Right atrium auricular region (tissue), 2 donors: ENCODE data around the gene TUSC7. TPM values are rescaled to one million over a fixed set of nuclear protein-coding genes. Genes with fewer than 3 reads are reported as not detected.

Experiments used
- DNase-seq: peaks from one replicate; pipeline ENCODE4 v3.0.0-alpha.2; 2019; ENCODE audit warnings: low spot score
- H3K27ac ChIP-seq, 2 donors: fragments of 200-600 bp; sonication (generic); 1 replicate in 1 of 2; 2 replicates in 1 of 2; pipeline ENCODE4 v1.5.1; 2016 to 2019
- H3K27me3 ChIP-seq, 2 donors: fragments of 200-600 bp; sonication (generic); one replicate each; pipeline versions ENCODE4 v1.5.1 to v1.6.0; 2017 to 2019
- H3K36me3 ChIP-seq: fragments of 200-600 bp; sonication (generic); one replicate; pipeline ENCODE4 v1.5.1; 2016
- H3K4me1 ChIP-seq, 2 donors: fragments of 200-600 bp; sonication (generic); one replicate each; pipeline versions ENCODE4 v1.5.1 to v1.6.0; 2017 to 2019
- H3K4me3 ChIP-seq, 2 donors: fragments of 200-600 bp; sonication (generic); 1 replicate in 1 of 2; 2 replicates in 1 of 2; pipeline ENCODE4 v1.5.1; 2017 to 2019; ENCODE audit warnings: mild to moderate bottlenecking in 1 of 2, moderate library complexity in 1 of 2
- H3K9me3 ChIP-seq, 2 donors: fragments of 200-600 bp; sonication (generic); one replicate each; pipeline ENCODE4 v1.5.1; 2019
- total RNA-seq, 2 donors: library from RNA; depleted of rRNA; stranded (reverse); fragments of >200 nt; gene quantifications; one replicate each; pipeline ENCODE4 v1.1.0, GENCODE V29; 2016
- TF ChIP-seq, protein P1 (sequence below), 2 donors: fragments of 200-600 bp; sonication (generic); IDR thresholded peaks; one replicate each; pipeline ENCODE4 v1.5.1; 2019; ENCODE audit warnings: antibody characterized with exemption in 2 of 2

Gene TUSC7
- total RNA-seq, result not detected

DNA sequence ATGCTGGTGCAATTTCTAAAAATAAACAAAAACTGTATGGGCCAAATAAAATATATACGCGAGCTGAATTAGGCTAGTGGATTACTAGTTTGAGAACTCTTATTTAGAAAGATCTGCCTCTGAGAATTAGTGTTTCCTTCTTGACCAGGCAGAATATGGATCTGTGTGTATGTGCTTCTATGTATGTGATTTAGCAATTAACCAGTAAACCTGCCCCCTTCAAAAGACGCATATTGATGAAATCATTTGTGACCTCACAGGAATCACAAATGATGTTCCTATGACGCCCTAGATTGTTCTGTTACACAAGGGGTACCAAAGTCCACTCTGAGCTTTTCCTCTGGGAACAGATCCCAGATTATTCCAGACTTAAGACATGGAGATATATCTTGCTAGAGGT, at the start of gene TUSC7:
TUSC7 (plus strand) TSS at position 301 of the 400 bp plus-strand sequence.
- DNase-seq, result no peak

DNA sequence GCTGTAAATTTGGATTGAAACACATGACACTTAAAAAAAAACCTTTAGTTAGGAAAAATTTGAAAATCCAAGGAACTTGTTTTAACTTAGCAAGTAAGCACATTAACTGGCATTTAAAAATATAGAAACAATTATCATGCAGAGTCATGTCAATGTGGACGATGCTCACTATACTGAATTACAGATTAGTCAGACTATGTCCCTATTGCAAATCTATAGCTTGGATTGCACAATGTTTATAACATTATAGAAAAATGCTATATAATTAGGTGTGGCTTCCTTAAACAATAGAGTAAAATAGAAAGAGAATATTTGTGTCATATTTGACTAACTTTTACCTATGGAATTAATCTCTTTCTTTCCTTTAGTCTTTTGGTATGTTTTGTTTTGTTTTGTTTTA, 48.4 kb upstream of the TUSC7 start:
- Histone ChIP-seq H3K36me3 (no peaks in the 10 kb centered on the region), H3K27me3 (no peaks in the 10 kb centered on the region), H3K4me1 (no peaks in the 10 kb centered on the region), H3K9me3 (no peaks in the 10 kb centered on the region), H3K27ac (no peak overlapping the region), H3K4me3 (no peak overlapping the region)
- TF ChIP-seq, protein P1, sequence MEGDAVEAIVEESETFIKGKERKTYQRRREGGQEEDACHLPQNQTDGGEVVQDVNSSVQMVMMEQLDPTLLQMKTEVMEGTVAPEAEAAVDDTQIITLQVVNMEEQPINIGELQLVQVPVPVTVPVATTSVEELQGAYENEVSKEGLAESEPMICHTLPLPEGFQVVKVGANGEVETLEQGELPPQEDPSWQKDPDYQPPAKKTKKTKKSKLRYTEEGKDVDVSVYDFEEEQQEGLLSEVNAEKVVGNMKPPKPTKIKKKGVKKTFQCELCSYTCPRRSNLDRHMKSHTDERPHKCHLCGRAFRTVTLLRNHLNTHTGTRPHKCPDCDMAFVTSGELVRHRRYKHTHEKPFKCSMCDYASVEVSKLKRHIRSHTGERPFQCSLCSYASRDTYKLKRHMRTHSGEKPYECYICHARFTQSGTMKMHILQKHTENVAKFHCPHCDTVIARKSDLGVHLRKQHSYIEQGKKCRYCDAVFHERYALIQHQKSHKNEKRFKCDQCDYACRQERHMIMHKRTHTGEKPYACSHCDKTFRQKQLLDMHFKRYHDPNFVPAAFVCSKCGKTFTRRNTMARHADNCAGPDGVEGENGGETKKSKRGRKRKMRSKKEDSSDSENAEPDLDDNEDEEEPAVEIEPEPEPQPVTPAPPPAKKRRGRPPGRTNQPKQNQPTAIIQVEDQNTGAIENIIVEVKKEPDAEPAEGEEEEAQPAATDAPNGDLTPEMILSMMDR (IDR thresholded peaks at IDR 0.05), result no peak
- no peak for DNase-seq

More for the DNA sequence above, at the start of gene TUSC7:
- Histone ChIP-seq H3K9me3 (no peaks in the 10 kb centered on the region), H3K36me3 (no peaks in the 10 kb centered on the region), H3K27ac (no peak within 1 kb of the TSS), H3K27me3 (no peaks in the 10 kb centered on the region), H3K4me3 (no peak within 1 kb of the TSS), H3K4me1 (no peaks in the 10 kb centered on the region)
- TF ChIP-seq, protein P1 (IDR thresholded peaks at IDR 0.05), result no peak

DNA sequence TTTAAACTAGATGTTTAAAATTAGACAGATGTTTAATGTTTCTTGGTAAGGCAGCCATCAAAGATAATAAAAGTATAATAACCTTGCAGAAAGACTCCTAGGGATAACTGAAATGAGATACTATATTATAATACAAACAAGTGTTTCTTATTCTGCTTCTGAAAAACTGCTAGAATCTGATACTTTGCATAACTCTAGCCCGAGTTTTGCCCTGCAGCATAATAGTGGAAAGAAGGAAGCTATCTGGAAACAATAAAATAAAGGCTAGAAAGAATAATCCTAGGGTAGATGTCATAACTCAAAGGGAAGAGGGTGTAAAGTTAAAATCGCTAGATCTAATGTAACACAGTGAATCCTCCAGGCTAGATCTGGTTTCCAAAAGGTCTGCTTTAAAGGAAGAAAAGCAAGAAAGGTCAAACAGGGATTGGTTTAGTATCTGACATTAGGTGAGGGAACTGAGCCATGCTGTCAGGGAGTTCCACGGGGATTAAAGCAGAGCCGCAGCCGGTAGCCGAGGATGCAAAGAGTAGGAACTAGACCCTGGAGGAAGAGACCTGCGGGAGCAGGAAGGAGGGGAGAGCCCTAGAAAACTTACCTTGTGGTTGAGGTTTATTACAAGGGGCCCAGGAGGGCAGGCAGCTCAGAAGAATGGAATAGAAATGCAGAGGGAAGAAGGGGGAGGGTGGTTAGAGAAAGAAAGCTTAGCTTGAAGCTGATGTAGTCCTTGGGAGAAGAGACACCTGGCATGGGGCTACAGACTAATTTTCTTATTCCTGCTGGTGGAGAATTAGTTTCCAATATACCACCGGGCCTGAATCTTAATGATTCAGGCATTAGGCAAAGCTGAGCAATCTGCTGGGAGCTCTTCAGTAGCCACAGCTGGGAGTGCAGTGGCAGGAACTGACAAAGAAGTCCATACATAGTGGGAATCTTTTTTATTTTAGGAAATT, 46.1 kb upstream of the TUSC7 start:
- TF ChIP-seq, protein P1 (IDR thresholded peaks at IDR 0.05), result no peak
- H3K4me1 ChIP-seq, result no peaks in the 10 kb centered on the region
- no peaks in the 10 kb centered on the region for H3K36me3 ChIP-seq
- H3K4me3 ChIP-seq, result no peak overlapping the region
- no peak overlapping the region for H3K27ac ChIP-seq
- H3K9me3 ChIP-seq, result no peaks in the 10 kb centered on the region
- H3K27me3 ChIP-seq, result no peaks in the 10 kb centered on the region
- no peak for DNase-seq

DNA sequence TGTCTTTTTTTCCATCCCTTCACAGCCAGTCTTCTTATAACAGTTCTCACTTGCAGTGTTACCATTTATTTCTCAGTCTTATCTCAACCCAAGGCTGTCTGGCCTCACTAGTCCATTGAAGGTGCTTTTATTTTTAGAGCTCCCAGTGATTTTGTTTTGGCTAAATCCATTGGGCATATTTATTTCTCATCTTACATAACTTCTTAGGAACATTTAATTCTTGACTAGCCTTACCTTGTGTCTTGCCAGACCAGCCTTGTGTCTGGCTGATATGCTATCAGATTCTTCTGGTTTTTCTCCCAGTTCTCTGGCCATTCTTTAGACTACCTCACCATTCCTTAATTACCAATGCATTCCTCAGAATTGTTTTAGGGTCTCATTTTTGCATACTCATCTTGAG, 42.3 kb upstream of the TUSC7 start:
- H3K27ac ChIP-seq, result no peak overlapping the region
- TF ChIP-seq, protein P1 (IDR thresholded peaks at IDR 0.05), result no peak

DNA sequence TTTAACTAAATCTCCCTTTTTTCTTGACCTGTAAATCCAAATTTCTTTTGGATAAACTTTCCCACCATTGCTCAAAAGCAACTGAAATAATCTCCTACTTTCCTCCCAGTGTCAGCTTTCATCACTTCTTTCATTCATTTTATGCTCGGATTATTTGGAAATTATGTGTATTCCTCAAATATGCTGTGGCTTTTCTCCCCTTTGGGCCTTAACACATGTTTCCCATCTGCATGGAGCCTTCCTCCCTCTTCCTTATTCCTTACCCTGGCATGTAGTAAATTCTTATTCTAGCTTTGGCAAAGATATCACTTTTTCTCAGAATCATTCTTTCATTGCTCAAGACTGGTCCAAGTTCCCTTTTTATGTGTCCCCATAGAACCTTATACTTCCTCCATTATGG, 41.8 kb upstream of the TUSC7 start:
- Histone ChIP-seq H3K27ac (no peak overlapping the region), H3K27me3 (no peaks in the 10 kb centered on the region), H3K36me3 (no peaks in the 10 kb centered on the region), H3K4me1 (no peaks in the 10 kb centered on the region), H3K9me3 (no peaks in the 10 kb centered on the region), H3K4me3 (no peak overlapping the region)
- no peak for DNase-seq
- TF ChIP-seq, protein P1 (IDR thresholded peaks at IDR 0.05), result no peak

More for the DNA sequence above, 42.3 kb upstream of the TUSC7 start:
- Histone ChIP-seq H3K4me1 (no peaks in the 10 kb centered on the region), H3K27me3 (no peaks in the 10 kb centered on the region), H3K36me3 (no peaks in the 10 kb centered on the region), H3K9me3 (no peaks in the 10 kb centered on the region), H3K4me3 (no peak overlapping the region)
- DNase-seq, result no peak
